ES-I3 (cell line): Measurements from ENCODE around the gene RGL1.

Experiments used
- H3K36me3 ChIP-seq: 2 replicates; pipeline ENCODE4 v1.6.1; 2013; ENCODE audit warnings: mild to moderate bottlenecking, low read length, control low read depth, moderate library complexity; ENCODE audit not compliant: insufficient read depth
- H3K4me1 ChIP-seq: 2 replicates; pipeline ENCODE4 v1.6.1; 2013; ENCODE audit warnings: mild to moderate bottlenecking, control low read depth, low read length; ENCODE audit not compliant: insufficient read depth
- H3K9ac ChIP-seq: 2 replicates; pipeline ENCODE4 v1.6.1; 2013; ENCODE audit warnings: low read depth, mild to moderate bottlenecking, low read length, moderate library complexity
- H3K9me3 ChIP-seq: 2 replicates; pipeline ENCODE4 v1.6.1; 2013; ENCODE audit warnings: mild to moderate bottlenecking, low read length, moderate library complexity; ENCODE audit not compliant: control insufficient read depth, insufficient read depth

Gene RGL1

GRCh38 chr1:183806675-183807074 is 1.8 kb downstream of the RGL1 start:
- H3K4me1 ChIP-seq, result peaks cover 16% of the 10 kb centered on the region; the same call in 1 of the 2 replicates
- H3K36me3 ChIP-seq, result no peaks in the 10 kb centered on the region
- H3K9ac ChIP-seq, result no peak overlapping the region
- no peaks in the 10 kb centered on the region for H3K9me3 ChIP-seq

DNA sequence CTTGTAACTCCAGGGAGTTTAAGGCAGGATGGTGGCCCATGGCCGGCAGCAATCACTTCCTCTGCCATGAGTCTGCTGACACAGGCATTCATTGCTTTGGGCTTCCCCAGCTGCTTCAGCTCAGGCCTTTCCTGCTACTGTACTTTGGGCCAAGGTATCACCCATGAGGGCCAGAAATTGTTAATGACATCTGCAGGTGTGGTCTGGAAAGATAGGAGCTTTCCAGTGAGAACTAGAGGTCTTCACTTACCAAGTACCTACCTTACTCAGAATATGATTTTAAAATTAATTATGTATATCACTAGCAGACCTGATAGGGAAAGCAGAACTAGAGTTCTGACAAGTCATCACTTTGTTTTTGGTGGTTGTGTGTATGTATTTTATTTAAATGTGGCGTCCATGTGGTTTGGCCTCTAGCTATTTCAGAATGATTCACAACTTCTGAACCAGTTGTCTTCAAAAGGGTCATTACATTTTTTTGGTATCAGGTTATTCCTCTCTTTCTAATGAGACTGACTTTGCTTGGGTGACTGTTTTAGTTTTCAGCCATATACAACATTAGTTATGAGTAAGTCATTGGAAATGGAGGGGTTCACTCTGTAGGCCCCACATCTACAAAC is 2.7 kb downstream of the RGL1 start:
- H3K9ac ChIP-seq, result no peak overlapping the region
- no peaks in the 10 kb centered on the region for H3K36me3 ChIP-seq
- H3K9me3 ChIP-seq, result no peaks in the 10 kb centered on the region
- peaks cover 23% of the 10 kb centered on the region for H3K4me1 ChIP-seq

DNA sequence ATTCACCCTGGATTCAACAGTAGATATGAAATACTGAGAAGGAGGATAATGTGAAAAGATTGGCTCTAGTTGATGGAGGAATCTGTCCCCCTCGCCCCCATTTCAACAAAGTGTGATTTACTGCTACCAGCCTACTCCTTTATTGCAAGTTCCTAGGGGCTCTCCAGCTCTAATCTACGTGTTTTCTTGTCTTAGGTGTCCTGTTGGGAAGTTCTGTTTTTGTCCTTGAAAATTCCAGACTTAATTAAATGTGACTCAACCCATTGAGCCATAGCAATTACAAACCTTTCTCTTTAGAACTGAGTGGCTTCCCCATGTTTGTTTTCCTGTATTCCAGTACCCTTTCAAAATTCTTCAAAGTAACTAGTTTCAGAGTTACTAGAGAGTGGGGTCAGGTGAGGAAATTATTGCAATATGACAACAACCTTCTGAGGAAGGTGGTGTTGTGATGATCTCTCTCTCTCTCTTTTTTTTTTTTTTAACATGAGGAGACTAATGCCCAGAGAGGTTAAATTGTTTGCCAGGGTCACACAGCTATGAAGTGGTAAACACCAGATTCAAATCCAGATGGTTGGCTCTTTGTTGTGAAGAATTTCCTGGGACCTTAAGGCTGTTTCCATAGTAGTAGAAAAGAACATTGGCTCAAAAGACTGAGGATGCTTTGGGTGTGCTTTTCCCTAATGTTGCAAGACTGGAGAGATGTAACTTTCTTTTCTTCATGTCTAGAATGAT is 3.5 kb downstream of the RGL1 start:
- Histone ChIP-seq H3K36me3 (no peaks in the 10 kb centered on the region), H3K4me1 (peaks cover 30% of the 10 kb centered on the region), H3K9ac (no peak overlapping the region)

DNA sequence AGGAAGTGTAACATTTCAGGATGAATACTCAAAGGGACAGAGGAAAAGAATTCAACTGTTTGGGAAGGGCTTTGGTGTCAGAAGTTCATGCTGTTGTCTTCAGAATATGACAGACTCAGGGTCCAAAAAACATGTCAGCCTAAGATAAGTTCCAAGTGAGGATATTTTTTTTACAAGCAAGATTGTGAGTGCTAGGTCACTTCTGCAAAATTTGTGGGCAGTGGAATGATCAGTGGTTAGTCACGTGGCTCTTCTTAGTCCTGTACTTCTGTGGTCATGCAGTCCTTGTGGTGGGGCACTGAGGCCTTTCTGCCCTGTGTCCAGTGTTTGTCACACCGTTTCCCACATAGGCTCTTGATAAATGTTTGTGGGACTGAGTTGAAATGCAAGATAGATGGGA is 5.2 kb downstream of the RGL1 start:
- peaks cover 38% of the 10 kb centered on the region for H3K4me1 ChIP-seq
- H3K9ac ChIP-seq, result no peak overlapping the region
- no peaks in the 10 kb centered on the region for H3K36me3 ChIP-seq
- no peaks in the 10 kb centered on the region for H3K9me3 ChIP-seq

More for the DNA sequence above, 3.5 kb downstream of the RGL1 start:
- H3K9me3 ChIP-seq, result no peaks in the 10 kb centered on the region

DNA sequence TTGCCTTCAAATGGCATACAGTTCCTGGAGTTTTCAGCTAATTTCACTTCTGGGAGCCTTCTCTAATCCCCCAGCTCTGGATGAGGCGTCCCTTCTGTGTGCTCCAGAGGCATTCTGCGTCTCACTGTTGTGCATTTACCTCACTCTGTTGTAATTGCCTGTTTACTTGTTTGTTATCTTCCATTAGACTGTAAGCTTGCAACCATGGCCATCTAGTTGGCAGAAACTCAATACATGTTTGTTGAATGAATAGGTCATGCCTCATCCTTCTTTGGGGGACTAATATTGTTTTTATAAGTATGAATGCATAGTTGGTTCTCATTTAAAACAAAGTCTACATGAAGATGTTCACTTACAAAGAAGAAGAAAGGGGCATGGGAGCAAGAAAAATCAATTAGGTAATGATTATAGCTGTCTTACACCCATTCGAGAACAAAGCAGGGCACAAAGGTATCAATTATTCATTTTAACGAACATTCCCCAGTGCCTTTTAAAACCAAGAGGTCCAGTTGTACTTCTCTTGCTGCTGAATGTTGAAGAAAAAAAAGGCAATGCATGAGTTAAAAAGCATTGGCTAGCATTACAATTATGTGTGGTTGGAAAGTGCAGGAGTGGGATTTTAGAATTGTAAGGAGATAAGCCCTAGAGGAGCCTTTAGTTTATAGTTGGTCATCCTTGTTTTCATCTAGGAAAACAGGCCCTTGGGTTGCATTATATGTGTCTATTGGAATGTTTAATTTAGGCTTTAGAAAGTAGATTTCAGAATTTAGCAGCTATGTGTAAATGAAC is 6.0 kb downstream of the RGL1 start:
- Histone ChIP-seq H3K9ac (no peak overlapping the region), H3K36me3 (no peaks in the 10 kb centered on the region), H3K4me1 (peaks cover 38% of the 10 kb centered on the region), H3K9me3 (no peaks in the 10 kb centered on the region)

DNA sequence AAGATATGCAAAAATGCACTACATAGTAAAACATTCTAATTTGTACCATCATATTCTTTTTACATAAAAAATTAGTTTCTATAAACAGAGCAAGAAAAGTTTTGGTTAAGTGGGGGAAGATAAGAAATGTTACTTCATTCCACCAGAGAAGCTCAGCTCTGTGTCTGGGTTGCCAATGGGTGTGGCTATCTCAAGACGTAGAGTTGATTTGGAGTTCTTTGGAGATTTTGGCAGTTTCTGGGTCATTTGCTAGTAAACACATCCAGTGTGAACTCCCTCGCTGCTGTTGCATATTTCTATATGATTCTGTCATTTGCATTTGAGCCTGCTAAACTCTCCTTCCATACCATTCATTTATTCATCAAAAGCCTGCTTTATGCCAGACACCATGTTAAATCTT is 7.2 kb downstream of the RGL1 start:
- Histone ChIP-seq H3K9me3 (no peaks in the 10 kb centered on the region), H3K9ac (no peak overlapping the region), H3K4me1 (peaks cover 28% of the 10 kb centered on the region), H3K36me3 (no peaks in the 10 kb centered on the region)

- H3K9ac ChIP-seq, result no peak overlapping the region
- no peaks in the 10 kb centered on the region for H3K36me3 ChIP-seq
- H3K4me1 ChIP-seq, result peaks cover 27% of the 10 kb centered on the region
- H3K9me3 ChIP-seq, result no peaks in the 10 kb centered on the region
Measured at GRCh38 chr1:183812686-183813569, 8.0 kb downstream of the RGL1 start.

- H3K4me1 ChIP-seq, result peaks cover 27% of the 10 kb centered on the region
- no peak overlapping the region for H3K9ac ChIP-seq
- H3K36me3 ChIP-seq, result no peaks in the 10 kb centered on the region
- H3K9me3 ChIP-seq, result no peaks in the 10 kb centered on the region
Measured at GRCh38 chr1:183814121-183814681, 9.3 kb downstream of the RGL1 start.

DNA sequence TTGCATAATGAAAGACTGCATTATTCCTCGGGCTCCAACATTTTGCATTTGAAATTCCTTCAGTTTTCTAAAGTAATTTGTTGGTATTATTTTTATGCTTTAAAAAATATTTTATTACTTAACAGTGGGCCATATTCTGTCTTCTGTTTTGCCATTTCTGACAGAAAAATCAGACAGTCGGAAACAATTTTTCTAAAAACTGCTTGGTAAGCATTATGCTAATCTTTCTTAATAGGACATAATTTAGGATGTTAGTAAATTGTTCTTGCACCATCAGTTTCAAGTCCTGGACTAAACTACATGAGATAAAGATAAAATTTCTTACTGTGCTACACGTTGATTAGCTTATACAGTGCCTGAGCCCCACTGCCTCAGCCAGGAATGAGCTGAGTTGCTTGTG is 11.2 kb downstream of the RGL1 start:
- H3K9me3 ChIP-seq, result no peaks in the 10 kb centered on the region
- H3K4me1 ChIP-seq, result peaks cover 27% of the 10 kb centered on the region
- no peaks in the 10 kb centered on the region for H3K36me3 ChIP-seq
- no peak overlapping the region for H3K9ac ChIP-seq

DNA sequence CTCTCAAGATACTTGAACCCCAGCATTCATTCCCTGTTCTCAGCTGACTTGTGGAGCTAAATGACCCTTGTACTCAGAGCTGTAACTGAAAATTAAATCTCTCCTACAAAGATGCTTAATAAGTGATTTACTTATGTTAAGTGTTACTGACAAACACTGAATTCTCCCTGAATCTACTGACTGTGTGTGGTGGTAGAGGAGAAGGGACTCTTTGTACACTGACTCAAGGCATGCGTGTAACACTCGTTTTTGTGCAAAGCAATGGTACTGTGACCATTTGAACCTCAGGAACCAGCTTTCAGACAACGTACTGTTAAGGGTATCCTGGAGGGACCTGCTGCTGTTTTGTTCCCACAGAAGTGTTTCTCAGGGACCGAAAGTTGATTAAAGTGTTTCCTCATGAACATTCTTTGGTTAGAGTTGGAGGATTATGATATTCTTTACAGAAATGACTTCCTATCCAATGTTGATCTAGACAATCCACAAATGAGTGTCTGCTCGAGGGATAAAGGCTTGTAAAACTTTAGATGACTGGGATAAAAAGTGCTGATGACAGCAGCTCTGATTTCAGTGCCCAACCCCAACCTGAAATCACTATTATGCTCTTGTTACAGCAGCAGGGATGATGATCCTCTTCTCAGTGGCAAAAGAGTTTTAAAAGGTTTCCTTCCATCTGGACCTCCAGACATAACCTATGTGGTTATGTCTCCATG is 12.8 kb downstream of the RGL1 start:
- H3K4me1 ChIP-seq, result peaks cover 20% of the 10 kb centered on the region
- no peaks in the 10 kb centered on the region for H3K9me3 ChIP-seq
- H3K36me3 ChIP-seq, result no peaks in the 10 kb centered on the region
- H3K9ac ChIP-seq, result no peak overlapping the region

DNA sequence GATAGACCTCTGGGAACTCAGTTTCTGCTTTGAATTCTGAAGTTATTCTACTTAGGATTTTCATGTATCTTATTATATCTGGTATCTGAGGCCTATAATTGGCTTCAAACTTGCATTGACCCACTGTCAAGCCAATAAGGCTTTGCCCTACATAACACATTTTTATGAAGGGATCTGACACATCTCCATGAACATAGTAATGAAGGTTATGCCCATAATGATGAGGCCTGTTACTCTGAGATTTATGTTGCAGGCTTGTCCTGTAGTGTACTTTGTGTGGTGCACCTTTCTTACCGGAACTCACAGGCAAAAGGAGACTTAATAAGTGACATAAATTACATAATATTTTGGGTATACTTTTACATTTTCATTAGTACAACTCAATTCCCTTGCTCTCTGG is 14.1 kb downstream of the RGL1 start:
- no peak overlapping the region for H3K9ac ChIP-seq
- peaks cover 7% of the 10 kb centered on the region; the same call in 1 of the 2 replicates for H3K4me1 ChIP-seq
- H3K9me3 ChIP-seq, result no peaks in the 10 kb centered on the region
- H3K36me3 ChIP-seq, result no peaks in the 10 kb centered on the region

DNA sequence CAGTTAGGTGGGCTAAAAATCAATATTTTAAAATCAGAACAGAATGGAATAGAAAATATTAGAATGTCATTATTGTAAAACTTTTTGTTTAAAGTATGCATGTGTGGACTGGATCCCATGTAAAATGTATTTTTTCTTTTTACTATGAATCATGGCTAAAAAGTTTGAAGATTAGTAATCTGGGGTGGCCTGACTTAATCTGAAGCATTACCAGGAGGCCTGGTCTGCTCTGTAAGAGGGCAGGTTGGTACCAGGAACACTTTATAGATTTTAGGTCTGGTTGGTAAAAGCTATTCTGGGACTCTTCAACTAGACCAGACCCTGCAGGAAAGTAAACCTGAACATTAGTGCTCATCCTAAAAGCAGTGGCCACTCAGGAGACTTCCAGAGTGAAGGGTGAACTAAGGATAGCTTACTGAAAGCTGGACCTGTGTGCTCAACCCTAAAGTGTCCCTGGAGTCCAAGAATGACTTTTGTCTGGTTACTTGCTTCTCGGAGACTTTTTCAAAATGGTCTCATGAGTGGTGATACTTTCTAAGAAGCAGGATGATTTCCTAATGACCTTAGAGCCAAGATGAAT is 16.5 kb downstream of the RGL1 start:
- no peaks in the 10 kb centered on the region; the same call in 1 of the 2 replicates for H3K36me3 ChIP-seq
- no peak overlapping the region for H3K9ac ChIP-seq
- H3K9me3 ChIP-seq, result no peaks in the 10 kb centered on the region
- peaks cover 5% of the 10 kb centered on the region; the same call in 1 of the 2 replicates for H3K4me1 ChIP-seq
